ENCODE results near the gene CD3E. TPM values are rescaled to one million over a fixed set of nuclear protein-coding genes. Genes with fewer than 3 reads are reported as not detected.

Gene CD3E
- total RNA-seq, 4 donors from 2014 or later, result 0.36 to 0.52 (median 0.46) TPM; not detected in 1

GRCh38 chr11:118341815-118342489, 37.4 kb downstream of the CD3E start:
- 88 to 90% methylated on average over 5 of the region's 5 CpGs for WGBS, 2 donors
- intact Hi-C loops (cut with DNase I; ENCODE audit: low total_unique reads), result no loop called here
- no peak for DNase-seq (ENCODE audit: low spot score in 2 of 2)
- H3K4me3 ChIP-seq (ENCODE audit: low read depth, poor library complexity, severe bottlenecking), result no peak overlapping the region
- TF ChIP-seq CTCF (IDR thresholded peaks at IDR 0.05) (no peak), POLR2A (IDR thresholded peaks at IDR 0.05) (no peak)

GRCh38 chr11:118342503-118343161, 38.1 kb downstream of the CD3E start, which contains the start of gene CD3D:
CD3D (minus strand) TSS chr11:118342705; CDS start chr11:118342607, 98 bp downstream.
- 78 to 87% methylated on average over 13 of the region's 13 CpGs for WGBS, 2 donors

DNA sequence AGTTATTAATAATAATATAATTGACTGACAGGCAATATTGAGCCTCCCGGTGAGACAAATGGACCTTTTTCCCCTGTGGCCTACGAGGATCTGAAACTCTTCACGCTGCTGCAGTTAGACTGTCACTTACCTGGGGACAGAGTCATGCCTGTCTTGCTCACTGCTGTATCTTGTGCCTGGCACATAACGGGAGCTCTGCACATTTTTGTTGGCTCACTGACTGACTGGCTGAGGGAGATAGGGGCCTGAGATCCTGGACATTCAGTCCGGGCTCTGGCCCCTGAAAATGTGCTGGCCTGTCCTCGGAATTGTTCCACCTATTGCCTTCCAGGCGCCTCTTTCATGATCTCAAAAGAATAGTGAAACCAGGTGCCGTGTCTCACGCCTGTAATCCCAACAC, 38.7 kb downstream of the CD3E start:
- no peak for TF ChIP-seq POLR2A (IDR thresholded peaks at IDR 0.05)
- no peak for TF ChIP-seq CTCF (IDR thresholded peaks at IDR 0.05)
- WGBS, 2 donors, result 64 to 85% methylated on average over 9 of the region's 9 CpGs
- intact Hi-C loops (cut with DNase I; ENCODE audit: low total_unique reads), result no loop called here
- no peak for DNase-seq (ENCODE audit: low spot score in 2 of 2)
- no peak overlapping the region for H3K4me3 ChIP-seq (ENCODE audit: low read depth, poor library complexity, severe bottlenecking)

More at GRCh38 chr11:118342503-118343161, 38.1 kb downstream of the CD3E start, which contains the start of gene CD3D:
- intact Hi-C loops (cut with DNase I; ENCODE audit: low total_unique reads), result no loop called here
- no peak within 1 kb of the TSS for H3K4me3 ChIP-seq (ENCODE audit: low read depth, poor library complexity, severe bottlenecking)
- DNase-seq (ENCODE audit: low spot score in 2 of 2), result no peak
- TF ChIP-seq CTCF (IDR thresholded peaks at IDR 0.05) (no peak), POLR2A (IDR thresholded peaks at IDR 0.05) (no peak)

- 69 to 78% methylated on average over 6 of the region's 6 CpGs for WGBS, 2 donors
- H3K4me3 ChIP-seq (ENCODE audit: low read depth, poor library complexity, severe bottlenecking), result no peak within 1 kb of the TSS
- intact Hi-C loops (cut with DNase I; ENCODE audit: low total_unique reads), result no loop called here
- DNase-seq (ENCODE audit: low spot score in 2 of 2), result no peak
- no peak for TF ChIP-seq POLR2A (IDR thresholded peaks at IDR 0.05)
- no peak for TF ChIP-seq CTCF (IDR thresholded peaks at IDR 0.05)
Observed at GRCh38 chr11:118343981-118344515, 39.5 kb downstream of the CD3E start, which contains the start of gene CD3G. CD3G (plus strand) TSS chr11:118344344; CDS start chr11:118344424, 80 bp downstream.

DNA sequence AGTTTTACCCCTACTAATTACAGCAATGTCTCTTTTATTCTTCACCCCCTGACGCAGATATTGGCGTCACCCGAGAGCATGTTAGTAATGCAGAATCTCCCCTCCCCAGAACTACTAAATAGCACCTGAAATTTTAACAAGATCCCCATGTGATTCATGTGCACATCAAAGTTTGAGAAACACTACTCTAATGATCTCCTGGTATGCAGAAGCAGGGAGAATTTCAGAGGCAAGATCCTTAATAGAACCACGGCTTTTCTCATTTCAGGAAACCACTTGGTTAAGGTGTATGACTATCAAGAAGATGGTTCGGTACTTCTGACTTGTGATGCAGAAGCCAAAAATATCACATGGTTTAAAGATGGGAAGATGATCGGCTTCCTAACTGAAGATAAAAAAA, 44.9 kb downstream of the CD3E start:
- H3K4me3 ChIP-seq (ENCODE audit: low read depth, poor library complexity, severe bottlenecking), result no peak overlapping the region
- TF ChIP-seq POLR2A (IDR thresholded peaks at IDR 0.05), result no peak
- no peak for TF ChIP-seq CTCF (IDR thresholded peaks at IDR 0.05)
- no peak for DNase-seq (ENCODE audit: low spot score in 2 of 2)
- WGBS, 2 donors, result 38 to 41% methylated on average over 6 of the region's 6 CpGs
- intact Hi-C loops (cut with DNase I; ENCODE audit: low total_unique reads), result no loop called here

Measured in lower leg skin (tissue), 4 donors.